OCI-LY1 (cell line): Measurements from ENCODE around the gene TSHZ3.

ENCODE experiments used
- H2AFZ ChIP-seq: fragments of 200-600 bp; sonication (generic), shearing (Covaris generic); 2 replicates; pipeline ENCODE4 v1.6.0; 2014; ENCODE audit warnings: antibody characterized with exemption, mild to moderate bottlenecking, low read length
- H3F3A ChIP-seq: fragments of 200-600 bp; sonication (generic), shearing (Covaris generic); 2 replicates; pipeline ENCODE4 v1.6.0; 2014; ENCODE audit warnings: mild to moderate bottlenecking, antibody characterized with exemption, low read length, moderate library complexity; ENCODE audit not compliant: insufficient read depth
- H3K27ac ChIP-seq: fragments of 200-600 bp; sonication (generic); 2 replicates; pipeline ENCODE4 v1.5.1; 2014; ENCODE audit warnings: low read length, mixed run types, mild to moderate bottlenecking, low read depth; ENCODE audit not compliant: poor library complexity, severe bottlenecking
- H3K27me3 ChIP-seq: fragments of 200-600 bp; sonication (generic); 2 replicates; pipeline ENCODE4 v1.6.0; 2014; ENCODE audit warnings: antibody characterized with exemption, mild to moderate bottlenecking, low read length, moderate library complexity; ENCODE audit not compliant: insufficient read depth
- H3K36me3 ChIP-seq: fragments of 200-600 bp; sonication (generic); 2 replicates; pipeline ENCODE4 v1.6.1; 2014; ENCODE audit warnings: mild to moderate bottlenecking, antibody characterized with exemption, low read length, moderate library complexity, mixed read lengths; ENCODE audit not compliant: insufficient read depth
- H3K4me1 ChIP-seq: fragments of 200-600 bp; sonication (generic); 2 replicates; pipeline ENCODE4 v1.5.1; 2014; ENCODE audit warnings: mild to moderate bottlenecking, low read length, moderate library complexity; ENCODE audit not compliant: insufficient read depth, severe bottlenecking
- H3K4me2 ChIP-seq: fragments of 200-600 bp; sonication (generic), shearing (Covaris generic); 2 replicates; pipeline ENCODE4 v1.6.1; 2014; ENCODE audit warnings: low read length
- H3K4me3 ChIP-seq: fragments of 200-600 bp; sonication (generic); 2 replicates; pipeline ENCODE4 v1.5.1; 2014; ENCODE audit warnings: low read length, low read depth, mild to moderate bottlenecking, mixed read lengths; ENCODE audit not compliant: poor library complexity, severe bottlenecking
- H3K79me2 ChIP-seq: fragments of 200-600 bp; shearing (Covaris generic); 2 replicates; pipeline ENCODE4 v1.6.1; 2016; ENCODE audit warnings: mixed run types, low read length, mixed read lengths; ENCODE audit not compliant: insufficient read depth
- H3K9ac ChIP-seq: fragments of 200-600 bp; sonication (generic), shearing (Covaris generic); 2 replicates; pipeline ENCODE4 v1.6.1; 2014; ENCODE audit warnings: mild to moderate bottlenecking, low read length, mixed read lengths
- H3K9me2 ChIP-seq: fragments of 200-600 bp; sonication (generic), shearing (Covaris generic); 2 replicates; pipeline ENCODE4 v1.6.1; 2014; ENCODE audit warnings: low read depth, mild to moderate bottlenecking, low read length, mixed read lengths
- H3K9me3 ChIP-seq: fragments of 200-600 bp; shearing (Covaris generic); 2 replicates; pipeline ENCODE4 v1.6.1; 2014; ENCODE audit warnings: low read length, mixed read lengths
- H4K20me1 ChIP-seq: fragments of 200-600 bp; sonication (generic), shearing (Covaris generic); 2 replicates; pipeline ENCODE4 v1.6.0; 2016; ENCODE audit warnings: mild to moderate bottlenecking, low read length; ENCODE audit not compliant: insufficient read depth
- EZH2 ChIP-seq: fragments of 200-600 bp; sonication (generic), shearing (Covaris generic); IDR thresholded peaks from 2 replicates; pipeline ENCODE4 v1.8.0; 2017; ENCODE audit warnings: borderline replicate concordance, mixed run types, mild to moderate bottlenecking, antibody characterized with exemption, low read length, moderate library complexity, mixed read lengths
- TF ChIP-seq, protein P1 (sequence below): fragments of 200-600 bp; sonication (generic), shearing (Covaris generic); IDR thresholded peaks from 2 replicates; pipeline ENCODE4 v1.5.1; 2017; ENCODE audit warnings: mild to moderate bottlenecking, antibody characterized with exemption, low read length, moderate library complexity, mixed read lengths

Gene TSHZ3, protein sequence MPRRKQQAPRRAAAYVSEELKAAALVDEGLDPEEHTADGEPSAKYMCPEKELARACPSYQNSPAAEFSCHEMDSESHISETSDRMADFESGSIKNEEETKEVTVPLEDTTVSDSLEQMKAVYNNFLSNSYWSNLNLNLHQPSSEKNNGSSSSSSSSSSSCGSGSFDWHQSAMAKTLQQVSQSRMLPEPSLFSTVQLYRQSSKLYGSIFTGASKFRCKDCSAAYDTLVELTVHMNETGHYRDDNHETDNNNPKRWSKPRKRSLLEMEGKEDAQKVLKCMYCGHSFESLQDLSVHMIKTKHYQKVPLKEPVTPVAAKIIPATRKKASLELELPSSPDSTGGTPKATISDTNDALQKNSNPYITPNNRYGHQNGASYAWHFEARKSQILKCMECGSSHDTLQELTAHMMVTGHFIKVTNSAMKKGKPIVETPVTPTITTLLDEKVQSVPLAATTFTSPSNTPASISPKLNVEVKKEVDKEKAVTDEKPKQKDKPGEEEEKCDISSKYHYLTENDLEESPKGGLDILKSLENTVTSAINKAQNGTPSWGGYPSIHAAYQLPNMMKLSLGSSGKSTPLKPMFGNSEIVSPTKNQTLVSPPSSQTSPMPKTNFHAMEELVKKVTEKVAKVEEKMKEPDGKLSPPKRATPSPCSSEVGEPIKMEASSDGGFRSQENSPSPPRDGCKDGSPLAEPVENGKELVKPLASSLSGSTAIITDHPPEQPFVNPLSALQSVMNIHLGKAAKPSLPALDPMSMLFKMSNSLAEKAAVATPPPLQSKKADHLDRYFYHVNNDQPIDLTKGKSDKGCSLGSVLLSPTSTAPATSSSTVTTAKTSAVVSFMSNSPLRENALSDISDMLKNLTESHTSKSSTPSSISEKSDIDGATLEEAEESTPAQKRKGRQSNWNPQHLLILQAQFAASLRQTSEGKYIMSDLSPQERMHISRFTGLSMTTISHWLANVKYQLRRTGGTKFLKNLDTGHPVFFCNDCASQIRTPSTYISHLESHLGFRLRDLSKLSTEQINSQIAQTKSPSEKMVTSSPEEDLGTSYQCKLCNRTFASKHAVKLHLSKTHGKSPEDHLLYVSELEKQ

DNA sequence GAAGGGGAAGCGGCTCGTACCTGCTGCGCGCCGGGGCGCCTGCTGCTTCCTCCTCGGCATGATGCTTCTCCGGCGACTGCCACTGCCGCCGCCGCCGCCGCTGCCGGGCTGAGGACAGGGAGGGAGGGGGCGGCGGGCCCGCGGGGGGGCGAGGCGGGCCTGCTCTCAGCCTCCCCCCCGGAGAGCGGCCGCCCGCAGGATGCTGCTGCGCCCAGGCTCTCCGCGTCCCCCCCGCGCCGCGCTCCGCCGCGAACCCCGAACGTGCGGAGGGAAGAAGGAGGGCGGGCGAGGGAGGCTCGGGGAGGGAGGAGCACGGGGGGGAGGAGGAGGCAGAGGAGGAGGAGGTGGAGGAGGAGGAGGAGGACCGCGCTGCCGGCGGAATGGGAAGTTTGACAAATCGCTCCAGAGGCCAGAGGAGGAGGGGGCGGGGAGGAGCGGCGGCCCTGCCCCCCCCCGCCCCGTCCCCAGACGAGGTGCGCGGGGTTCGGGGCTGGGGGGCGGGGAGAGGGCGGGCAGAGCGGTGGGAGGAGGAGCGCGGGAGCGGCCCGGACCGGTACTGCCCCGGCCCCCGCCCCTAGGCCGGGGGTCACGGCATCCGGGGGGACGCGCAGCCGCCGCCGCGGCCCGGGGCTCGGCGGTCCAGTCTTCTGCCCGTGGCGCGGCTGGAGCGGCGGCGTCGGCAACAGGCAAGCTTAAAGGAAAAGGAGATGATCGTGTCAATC is at the start of gene TSHZ3:
Gene TSHZ3, minus strand, starts transcription at position 277 of the 722 bp plus-strand sequence. Its CDS starts 217 bp downstream, at position 60.
- H3K9me2 ChIP-seq = no peaks in the 10 kb centered on the region
- no peaks in the 10 kb centered on the region for H3K4me1 ChIP-seq
- no peak within 1 kb of the TSS for H2AFZ ChIP-seq
- no peak within 1 kb of the TSS for H3K27ac ChIP-seq
- H3K36me3 ChIP-seq = no peaks in the 10 kb centered on the region
- H3F3A ChIP-seq = no peaks in the 10 kb centered on the region
- no peaks in the 10 kb centered on the region for H3K9me3 ChIP-seq
- H3K9ac ChIP-seq = no peak within 1 kb of the TSS
- H3K4me3 ChIP-seq = no peak within 1 kb of the TSS
- H3K4me2 ChIP-seq = no peak within 1 kb of the TSS
- H3K27me3 ChIP-seq = no peaks in the 10 kb centered on the region
- no peak for TF ChIP-seq EZH2
- TF ChIP-seq, protein P1, sequence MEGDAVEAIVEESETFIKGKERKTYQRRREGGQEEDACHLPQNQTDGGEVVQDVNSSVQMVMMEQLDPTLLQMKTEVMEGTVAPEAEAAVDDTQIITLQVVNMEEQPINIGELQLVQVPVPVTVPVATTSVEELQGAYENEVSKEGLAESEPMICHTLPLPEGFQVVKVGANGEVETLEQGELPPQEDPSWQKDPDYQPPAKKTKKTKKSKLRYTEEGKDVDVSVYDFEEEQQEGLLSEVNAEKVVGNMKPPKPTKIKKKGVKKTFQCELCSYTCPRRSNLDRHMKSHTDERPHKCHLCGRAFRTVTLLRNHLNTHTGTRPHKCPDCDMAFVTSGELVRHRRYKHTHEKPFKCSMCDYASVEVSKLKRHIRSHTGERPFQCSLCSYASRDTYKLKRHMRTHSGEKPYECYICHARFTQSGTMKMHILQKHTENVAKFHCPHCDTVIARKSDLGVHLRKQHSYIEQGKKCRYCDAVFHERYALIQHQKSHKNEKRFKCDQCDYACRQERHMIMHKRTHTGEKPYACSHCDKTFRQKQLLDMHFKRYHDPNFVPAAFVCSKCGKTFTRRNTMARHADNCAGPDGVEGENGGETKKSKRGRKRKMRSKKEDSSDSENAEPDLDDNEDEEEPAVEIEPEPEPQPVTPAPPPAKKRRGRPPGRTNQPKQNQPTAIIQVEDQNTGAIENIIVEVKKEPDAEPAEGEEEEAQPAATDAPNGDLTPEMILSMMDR = no peak
- H3K79me2 ChIP-seq = no peaks in the 10 kb centered on the region
- H4K20me1 ChIP-seq = no peaks in the 10 kb centered on the region

DNA sequence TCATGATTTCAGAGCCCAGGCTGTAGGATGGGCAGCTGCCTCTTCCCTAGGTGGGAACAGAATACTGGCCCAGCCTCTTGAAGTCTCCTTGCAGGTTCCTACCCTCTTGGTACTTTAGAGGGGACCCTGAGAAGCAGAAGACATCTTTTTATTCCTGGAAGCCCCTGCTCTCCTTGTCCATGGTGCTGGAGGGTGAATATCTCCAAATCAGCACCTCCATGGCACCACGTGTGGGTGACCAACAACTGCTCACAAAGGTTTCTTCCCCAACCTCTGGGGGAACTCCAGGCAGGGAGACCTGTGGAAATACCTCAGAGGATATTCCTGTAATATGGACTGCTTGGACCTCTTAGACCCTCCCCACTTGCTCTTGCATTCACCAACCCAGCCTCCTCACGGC is 48.1 kb upstream of the TSHZ3 start:
- Histone ChIP-seq H3K27ac (no peak overlapping the region), H3F3A (no peaks in the 10 kb centered on the region), H4K20me1 (no peaks in the 10 kb centered on the region), H3K9me3 (no peaks in the 10 kb centered on the region), H3K27me3 (no peaks in the 10 kb centered on the region), H3K9ac (no peak overlapping the region), H3K4me3 (no peak overlapping the region), H3K4me1 (no peaks in the 10 kb centered on the region), H3K36me3 (no peaks in the 10 kb centered on the region), H2AFZ (no peak overlapping the region), H3K9me2 (no peaks in the 10 kb centered on the region), H3K4me2 (no peak overlapping the region), H3K79me2 (no peaks in the 10 kb centered on the region)
- TF ChIP-seq, protein P1 = no peak
- TF ChIP-seq EZH2 = no peak

DNA sequence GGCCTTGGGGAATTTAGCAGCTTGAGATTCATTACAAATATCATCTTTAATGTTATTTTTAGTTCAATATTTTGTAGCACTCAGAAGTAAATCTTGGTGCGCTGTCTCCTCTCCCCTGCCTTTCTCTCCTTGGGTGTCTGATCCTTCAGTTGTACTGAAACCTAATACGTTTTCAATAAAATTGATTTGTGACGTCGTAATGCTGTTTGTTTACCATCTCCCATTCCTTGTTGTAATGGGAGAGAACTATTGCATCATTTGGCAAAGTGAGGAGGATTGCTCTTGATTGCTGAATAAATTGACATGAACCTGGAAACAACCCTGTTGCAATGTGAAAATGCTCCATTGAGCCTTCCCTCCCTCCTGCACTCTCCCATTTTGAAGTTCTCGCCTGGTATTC is 43.2 kb upstream of the TSHZ3 start:
- 0 out of 2 replicates have a peak, but pooled peaks cover 4% of the 10 kb centered on the region for H3K27me3 ChIP-seq
- H3K9me3 ChIP-seq = no peaks in the 10 kb centered on the region
- no peak overlapping the region for H3K4me3 ChIP-seq
- H3K4me2 ChIP-seq = no peak overlapping the region
- H2AFZ ChIP-seq = no peak overlapping the region
- H3K9me2 ChIP-seq = no peaks in the 10 kb centered on the region
- no peaks in the 10 kb centered on the region for H3F3A ChIP-seq
- H3K79me2 ChIP-seq = no peaks in the 10 kb centered on the region
- H3K27ac ChIP-seq = no peak overlapping the region
- no peaks in the 10 kb centered on the region for H4K20me1 ChIP-seq
- no peaks in the 10 kb centered on the region for H3K4me1 ChIP-seq
- TF ChIP-seq, protein P1 = no peak
- TF ChIP-seq EZH2 = no peak
- no peaks in the 10 kb centered on the region for H3K36me3 ChIP-seq
- H3K9ac ChIP-seq = no peak overlapping the region
